ENCODE measurements around the gene CTXND1.

DNA sequence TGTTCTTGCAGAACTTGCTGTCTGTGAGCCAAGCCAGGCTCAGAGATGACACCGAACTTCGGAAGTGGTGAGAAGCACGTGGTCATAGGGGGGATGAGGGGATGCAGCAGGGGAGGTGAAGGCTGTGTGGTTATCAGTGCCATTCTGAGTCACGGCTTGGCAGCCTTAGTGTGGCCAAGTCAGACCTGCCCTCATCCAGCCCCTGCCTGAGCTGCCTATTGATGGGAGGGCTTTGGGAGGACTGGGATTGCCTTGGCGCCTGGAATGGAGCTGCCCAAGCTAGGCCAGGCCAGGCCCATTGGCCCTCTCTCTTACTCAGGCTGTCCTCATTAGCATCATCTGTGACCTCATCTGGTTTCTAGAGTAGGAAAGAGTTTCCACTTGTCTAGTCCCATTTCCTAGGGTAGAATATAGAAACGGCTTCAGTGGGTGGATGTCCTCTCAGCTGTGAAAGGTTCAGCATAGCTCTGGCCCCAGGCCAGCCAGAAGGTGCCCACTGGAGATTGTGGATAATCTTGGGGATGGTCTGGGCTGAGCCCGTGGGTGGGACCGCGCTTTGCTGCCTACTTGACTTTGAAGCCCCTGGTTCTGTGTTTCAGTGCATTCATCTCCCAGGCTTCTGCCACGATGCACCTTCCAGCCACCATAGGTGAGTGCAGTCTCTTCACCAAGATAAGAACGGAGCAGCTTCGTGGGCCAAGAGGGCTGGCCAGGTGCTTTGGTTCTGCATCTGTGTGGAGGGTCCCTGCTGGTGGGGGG is 92.0 kb downstream of the CTXND1 start:
- no peak for TF ChIP-seq SUZ12 (IDR thresholded peaks at IDR 0.05; ENCODE audit: extremely low read depth, insufficient read depth, insufficient read length)
- no peak for TF ChIP-seq YY1 (IDR thresholded peaks at IDR 0.05; ENCODE audit: insufficient read depth, insufficient read length)

Measured in NT2/D1 (cell line).